Osteoblast (primary cell): ENCODE results near the gene NR3C2. TPM values are rescaled to one million over a fixed set of nuclear protein-coding genes. Genes with fewer than 3 reads are reported as not detected.
"Not testable (repeated sequence)": the region's sequence is repeated elsewhere in the genome, so short reads cannot be mapped to it uniquely, and the experiment has no call there.

Source experiments
- DNase-seq: peaks from one replicate; pipeline ENCODE4 v3.0.0; 2011; ENCODE audit warnings: low spot score, mixed read lengths; ENCODE audit not compliant: insufficient read length; ENCODE audit errors: missing footprints
- H2AFZ ChIP-seq: 2 replicates; pipeline ENCODE4 v1.6.0; 2011; ENCODE audit warnings: mild to moderate bottlenecking, low read length
- H3K27ac ChIP-seq: 2 replicates; pipeline ENCODE4 v1.5.1; 2011; ENCODE audit warnings: mild to moderate bottlenecking, low read depth, low read length, moderate library complexity
- H3K27me3 ChIP-seq: 2 replicates; pipeline ENCODE4 v1.6.0; 2012; ENCODE audit warnings: mild to moderate bottlenecking, control low read depth, inconsistent platforms, low read length, moderate library complexity; ENCODE audit not compliant: insufficient read depth
- H3K36me3 ChIP-seq: 2 replicates; pipeline ENCODE4 v1.5.1; 2011; ENCODE audit warnings: mild to moderate bottlenecking, low read length, control low read depth, moderate library complexity; ENCODE audit not compliant: insufficient read depth
- H3K4me1 ChIP-seq: 2 replicates; pipeline ENCODE4 v1.5.1; 2011; ENCODE audit warnings: mild to moderate bottlenecking, low read length, control low read depth, moderate library complexity; ENCODE audit not compliant: insufficient read depth
- H3K4me2 ChIP-seq: 2 replicates; pipeline ENCODE4 v1.6.0; 2011; ENCODE audit warnings: mild to moderate bottlenecking, low read length; ENCODE audit not compliant: insufficient read depth
- H3K4me3 ChIP-seq: fragments of 200-600 bp; sonication (generic); 3 replicates; pipeline ENCODE4 v1.5.1; 2012; ENCODE audit warnings: mild to moderate bottlenecking, low read length, inconsistent platforms; ENCODE audit not compliant: insufficient read depth
- H3K79me2 ChIP-seq: 2 replicates; pipeline ENCODE4 v1.6.0; 2012; ENCODE audit warnings: mild to moderate bottlenecking, low read length, control low read depth, inconsistent platforms; ENCODE audit not compliant: insufficient read depth
- H3K9me3 ChIP-seq: 2 replicates; pipeline ENCODE4 v1.5.1; 2011; ENCODE audit warnings: low read depth, low read length, control low read depth
- H4K20me1 ChIP-seq: 2 replicates; pipeline ENCODE4 v1.6.0; 2012; ENCODE audit warnings: mild to moderate bottlenecking, low read length, control low read depth; ENCODE audit not compliant: insufficient read depth
- total RNA-seq: library from RNA; depleted of rRNA; stranded (reverse); fragments of >200 nt; gene quantifications from 2 replicates; pipeline ENCODE4 v1.2.3, GENCODE V29; 2012
- TF ChIP-seq, protein P1 (sequence below): IDR thresholded peaks from 2 replicates; pipeline ENCODE4 v1.5.1; 2011; ENCODE audit warnings: mild to moderate bottlenecking, low read depth, low read length, moderate library complexity; ENCODE audit errors: extremely low read depth

Gene NR3C2
- total RNA-seq, 1 donor: 0.72 TPM

DNA sequence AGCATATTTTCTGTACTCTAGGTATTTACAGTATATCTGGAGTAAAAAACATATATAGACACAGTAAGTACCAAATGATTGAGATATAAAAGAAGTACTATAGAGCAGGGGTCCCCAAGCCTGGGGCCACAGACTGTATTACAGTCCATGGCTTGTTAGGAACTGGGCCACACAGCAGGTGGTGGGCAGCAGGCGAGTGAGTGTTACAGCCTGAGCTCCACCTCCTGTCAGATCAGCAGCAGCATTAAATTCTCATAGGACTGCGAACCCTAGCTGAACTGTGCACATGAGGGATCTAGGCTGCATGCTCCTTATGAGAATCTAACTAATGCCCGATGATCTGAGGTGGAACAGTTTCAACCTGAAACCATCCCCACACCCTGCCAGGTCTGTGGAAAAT is 300.7 kb downstream of the NR3C2 start:
- no peaks in the 10 kb centered on the region for H3K36me3 ChIP-seq
- no peak overlapping the region for H3K27ac ChIP-seq
- no peaks in the 10 kb centered on the region for H3K79me2 ChIP-seq
- H2AFZ ChIP-seq: no peak overlapping the region
- no peak for DNase-seq
- no peak overlapping the region for H3K4me2 ChIP-seq
- no peaks in the 10 kb centered on the region for H3K4me1 ChIP-seq
- no peak overlapping the region for H3K4me3 ChIP-seq
- no peaks in the 10 kb centered on the region for H4K20me1 ChIP-seq
- no peaks in the 10 kb centered on the region for H3K9me3 ChIP-seq
- no peaks in the 10 kb centered on the region for H3K27me3 ChIP-seq
- TF ChIP-seq, protein P1, sequence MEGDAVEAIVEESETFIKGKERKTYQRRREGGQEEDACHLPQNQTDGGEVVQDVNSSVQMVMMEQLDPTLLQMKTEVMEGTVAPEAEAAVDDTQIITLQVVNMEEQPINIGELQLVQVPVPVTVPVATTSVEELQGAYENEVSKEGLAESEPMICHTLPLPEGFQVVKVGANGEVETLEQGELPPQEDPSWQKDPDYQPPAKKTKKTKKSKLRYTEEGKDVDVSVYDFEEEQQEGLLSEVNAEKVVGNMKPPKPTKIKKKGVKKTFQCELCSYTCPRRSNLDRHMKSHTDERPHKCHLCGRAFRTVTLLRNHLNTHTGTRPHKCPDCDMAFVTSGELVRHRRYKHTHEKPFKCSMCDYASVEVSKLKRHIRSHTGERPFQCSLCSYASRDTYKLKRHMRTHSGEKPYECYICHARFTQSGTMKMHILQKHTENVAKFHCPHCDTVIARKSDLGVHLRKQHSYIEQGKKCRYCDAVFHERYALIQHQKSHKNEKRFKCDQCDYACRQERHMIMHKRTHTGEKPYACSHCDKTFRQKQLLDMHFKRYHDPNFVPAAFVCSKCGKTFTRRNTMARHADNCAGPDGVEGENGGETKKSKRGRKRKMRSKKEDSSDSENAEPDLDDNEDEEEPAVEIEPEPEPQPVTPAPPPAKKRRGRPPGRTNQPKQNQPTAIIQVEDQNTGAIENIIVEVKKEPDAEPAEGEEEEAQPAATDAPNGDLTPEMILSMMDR: no peak

DNA sequence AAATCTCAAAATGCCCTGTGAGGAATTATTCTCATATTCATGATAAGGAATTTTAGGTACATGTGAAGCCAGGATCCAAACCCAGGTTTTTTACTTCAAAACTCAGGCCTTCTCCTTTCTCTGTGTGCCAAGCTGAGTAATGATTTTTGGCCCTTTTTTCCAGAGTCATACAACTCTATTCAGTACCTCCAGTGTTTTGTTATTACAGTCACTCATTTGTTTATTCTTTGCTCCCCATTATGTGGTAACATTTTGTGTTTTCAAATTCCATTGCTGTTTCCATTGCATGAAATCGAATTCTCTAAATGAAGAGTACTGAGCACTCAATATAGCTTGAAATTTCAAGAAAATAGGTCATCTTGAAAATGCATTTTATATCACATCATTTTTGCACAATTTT is 315.4 kb downstream of the NR3C2 start:
- Histone ChIP-seq H3K9me3 (peaks cover 4% of the 10 kb centered on the region), H4K20me1 (no peaks in the 10 kb centered on the region), H3K4me3 (no peak overlapping the region), H3K36me3 (no peaks in the 10 kb centered on the region), H3K4me2 (no peak overlapping the region), H3K27ac (no peak overlapping the region), H3K79me2 (no peaks in the 10 kb centered on the region), H3K27me3 (no peaks in the 10 kb centered on the region), H3K4me1 (no peaks in the 10 kb centered on the region), H2AFZ (no peak overlapping the region)
- TF ChIP-seq, protein P1: no peak
- no peak for DNase-seq

DNA sequence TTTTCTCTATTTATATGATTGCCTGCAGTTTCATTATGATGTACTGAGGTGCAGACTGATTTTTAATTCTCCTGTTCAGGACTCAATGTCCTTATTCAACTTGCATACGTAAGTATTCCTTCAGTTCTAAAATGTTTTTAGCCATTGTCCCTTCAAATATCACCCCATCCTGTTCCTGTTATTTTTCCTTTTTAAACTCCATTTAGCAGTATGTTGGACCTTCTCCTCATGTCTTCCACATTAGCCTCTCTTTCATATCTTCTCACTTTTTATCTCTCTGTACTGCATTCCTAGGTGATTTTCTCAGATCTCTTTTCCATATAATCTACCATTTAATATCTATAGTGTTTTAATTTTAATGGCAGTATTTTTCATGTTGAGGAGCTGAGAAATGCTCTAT is 317.7 kb downstream of the NR3C2 start:
- Histone ChIP-seq H3K4me2 (no peak overlapping the region), H4K20me1 (no peaks in the 10 kb centered on the region), H3K36me3 (no peaks in the 10 kb centered on the region), H3K79me2 (no peaks in the 10 kb centered on the region), H2AFZ (no peak overlapping the region), H3K4me1 (no peaks in the 10 kb centered on the region), H3K27ac (no peak overlapping the region), H3K27me3 (no peaks in the 10 kb centered on the region), H3K4me3 (no peak overlapping the region), H3K9me3 (peaks cover 4% of the 10 kb centered on the region)
- DNase-seq: no peak
- TF ChIP-seq, protein P1: no peak

DNA sequence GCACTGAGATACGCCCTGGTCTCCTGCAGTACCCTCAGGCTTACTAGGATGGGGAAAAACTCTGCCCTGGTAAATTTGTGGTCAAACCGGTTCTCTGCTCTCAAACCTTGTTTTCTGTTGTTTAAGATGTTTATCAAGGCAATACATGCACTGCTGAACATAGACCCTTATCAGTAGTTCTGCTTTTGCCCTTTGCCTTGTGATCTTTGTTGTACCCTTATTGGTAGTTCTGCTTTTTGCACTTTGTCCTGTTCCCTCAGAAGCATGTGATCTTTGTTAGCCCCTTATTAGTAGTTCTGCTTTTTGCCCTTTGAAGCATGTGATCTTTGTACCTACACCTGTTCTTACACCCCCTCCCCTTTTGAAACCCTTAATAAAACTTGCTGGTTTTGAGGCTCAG is 319.1 kb downstream of the NR3C2 start:
- H3K4me1 ChIP-seq, H2AFZ ChIP-seq, H3K9me3 ChIP-seq, H3K79me2 ChIP-seq, H3K4me3 ChIP-seq, H3K27me3 ChIP-seq, H3K36me3 ChIP-seq, H3K27ac ChIP-seq, H3K4me2 ChIP-seq, DNase-seq, H4K20me1 ChIP-seq: not testable (repeated sequence)
